GM10847 (cell line): ENCODE data around the gene PHGDH.

Source experiments
- POLR2A ChIP-seq: IDR thresholded peaks from 2 replicates; pipeline ENCODE4 v1.6.1; 2011; ENCODE audit not compliant: insufficient read length; ENCODE audit errors: extremely low read depth

The PHGDH gene

GRCh38 chr1:119764220-119764619 lies 52.5 kb downstream of the PHGDH start:
- TF ChIP-seq POLR2A = no peak

GRCh38 chr1:119766374-119766794 lies 54.6 kb downstream of the PHGDH start:
- no peak for TF ChIP-seq POLR2A

- no peak for TF ChIP-seq POLR2A
These were observed 55.8 kb downstream of the PHGDH start for GRCh38 chr1:119767486-119767885.

- TF ChIP-seq POLR2A = no peak
These were observed 57.0 kb downstream of the PHGDH start, which contains the start of gene HMGCS2 for GRCh38 chr1:119768778-119769177. Gene HMGCS2 (minus strand): TSS chr1:119768905. CDS start chr1:119768844, 61 bp downstream.

- no peak for TF ChIP-seq POLR2A
These were observed 59.3 kb downstream of the PHGDH start for GRCh38 chr1:119771016-119771415.

- no peak for TF ChIP-seq POLR2A
These were observed 60.0 kb downstream of the PHGDH start for GRCh38 chr1:119771770-119772169.

GRCh38 chr1:119772298-119772697 lies 60.6 kb downstream of the PHGDH start:
- TF ChIP-seq POLR2A = no peak

GRCh38 chr1:119773711-119774241 lies 62.0 kb downstream of the PHGDH start:
- TF ChIP-seq POLR2A = no peak

GRCh38 chr1:119774746-119775490 lies 63.2 kb downstream of the PHGDH start:
- TF ChIP-seq POLR2A = no peak

- TF ChIP-seq POLR2A = no peak
These were observed 66.6 kb downstream of the PHGDH start for GRCh38 chr1:119778359-119778758.

- no peak for TF ChIP-seq POLR2A
These were observed 67.3 kb downstream of the PHGDH start for GRCh38 chr1:119778886-119779560.

- TF ChIP-seq POLR2A = no peak
These were observed 68.2 kb downstream of the PHGDH start for GRCh38 chr1:119779869-119780356.

- TF ChIP-seq POLR2A = no peak
These were observed 69.9 kb downstream of the PHGDH start for GRCh38 chr1:119781434-119782210.

GRCh38 chr1:119782631-119783325 lies 71.0 kb downstream of the PHGDH start:
- TF ChIP-seq POLR2A = no peak
